ENCODE data around the gene ZNF532.

Gene ZNF532

GRCh38 chr18:58871514-58872420 is 7.1 kb downstream of the ZNF532 start:
- no peak for DNase-seq

GRCh38 chr18:58878640-58879039 is 14.0 kb downstream of the ZNF532 start:
- no peak for DNase-seq

- no peak for DNase-seq
These were observed 16.8 kb downstream of the ZNF532 start for GRCh38 chr18:58881477-58881876.

- DNase-seq: no peak
These were observed 17.4 kb downstream of the ZNF532 start for GRCh38 chr18:58882044-58882443.

- no peak for DNase-seq
These were observed 18.0 kb downstream of the ZNF532 start for GRCh38 chr18:58882686-58883085.

GRCh38 chr18:58884680-58885079 is 20.0 kb downstream of the ZNF532 start:
- no peak for DNase-seq

GRCh38 chr18:58886431-58886830 is 21.8 kb downstream of the ZNF532 start:
- DNase-seq: no peak

GRCh38 chr18:58886864-58887612 is 22.4 kb downstream of the ZNF532 start:
- DNase-seq: no peak

- no peak for DNase-seq
These were observed 22.9 kb downstream of the ZNF532 start for GRCh38 chr18:58887613-58887963.

GRCh38 chr18:58891776-58892175 is 27.1 kb downstream of the ZNF532 start:
- DNase-seq: no peak

- DNase-seq: no peak
These were observed 27.8 kb downstream of the ZNF532 start for GRCh38 chr18:58892488-58892887.

- DNase-seq: no peak
These were observed 28.9 kb downstream of the ZNF532 start for GRCh38 chr18:58893388-58894099.

GRCh38 chr18:58894930-58895329 is 30.3 kb downstream of the ZNF532 start:
- no peak for DNase-seq

- DNase-seq: no peak
These were observed 30.7 kb downstream of the ZNF532 start for GRCh38 chr18:58895385-58895784.

GRCh38 chr18:58896268-58896667 is 31.6 kb downstream of the ZNF532 start:
- no peak for DNase-seq

- DNase-seq: no peak
These were observed 32.2 kb downstream of the ZNF532 start for GRCh38 chr18:58896734-58897508.

- no peak for DNase-seq
These were observed 33.5 kb downstream of the ZNF532 start for GRCh38 chr18:58898010-58898799.

GRCh38 chr18:58900015-58900649 is 35.5 kb downstream of the ZNF532 start:
- no peak for DNase-seq

GRCh38 chr18:58901143-58901542 is 36.5 kb downstream of the ZNF532 start:
- no peak for DNase-seq

GRCh38 chr18:58901783-58902182 is 37.1 kb downstream of the ZNF532 start:
- no peak for DNase-seq

GRCh38 chr18:58902961-58903360 is 38.3 kb downstream of the ZNF532 start:
- no peak for DNase-seq
